Activated CD8-positive, alpha-beta memory T cell treated with anti-CD3 and anti-CD28 coated beads for 1 hour (primary cell): ENCODE results near the gene PCBD1.
"Not testable (repeated sequence)": the region's sequence is repeated elsewhere in the genome, so short reads cannot be mapped to it uniquely, and the experiment has no call there.

Experiments used
- DNase-seq, 2 donors: peaks; one replicate each; pipeline ENCODE4 v3.0.0-alpha.2; 2020; ENCODE audit warnings: low read depth in 1 of 2; ENCODE audit errors: extremely low read depth in 1 of 2

Gene PCBD1

GRCh38 chr10:70887804-70888800 lies at the start of gene PCBD1:
PCBD1 (minus strand) TSS chr10:70888565; CDS start chr10:70888533, 32 bp downstream.
- peak in 1 of 2 donors; percentile 61 for DNase-seq

- no peak for DNase-seq
Measured at GRCh38 chr10:70937661-70938060, 49.3 kb upstream of the PCBD1 start.

DNA sequence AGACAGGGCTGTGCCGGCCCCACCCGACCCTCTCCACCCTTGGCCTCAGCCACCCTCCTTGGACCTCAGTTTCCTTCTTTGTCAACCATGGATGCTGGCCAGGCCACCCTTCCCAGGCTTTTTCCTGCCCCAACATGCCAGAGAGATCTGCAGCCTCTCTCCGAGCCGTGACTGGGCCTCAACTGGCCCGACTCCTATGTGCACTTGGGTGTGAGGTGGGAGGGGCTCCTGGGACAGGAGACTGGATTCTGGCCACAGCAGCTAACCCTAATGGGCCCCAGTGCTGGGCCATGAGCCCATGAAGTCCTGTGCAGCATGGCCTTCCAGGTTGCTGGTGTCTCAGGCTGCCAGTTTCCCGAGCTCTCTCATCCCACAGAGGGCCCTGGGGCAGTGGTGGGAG lies 47.7 kb upstream of the PCBD1 start:
- DNase-seq = no peak

GRCh38 chr10:70935631-70936030 lies 47.3 kb upstream of the PCBD1 start:
- DNase-seq = no peak

GRCh38 chr10:70935125-70935625 lies 46.8 kb upstream of the PCBD1 start:
- no peak for DNase-seq

DNA sequence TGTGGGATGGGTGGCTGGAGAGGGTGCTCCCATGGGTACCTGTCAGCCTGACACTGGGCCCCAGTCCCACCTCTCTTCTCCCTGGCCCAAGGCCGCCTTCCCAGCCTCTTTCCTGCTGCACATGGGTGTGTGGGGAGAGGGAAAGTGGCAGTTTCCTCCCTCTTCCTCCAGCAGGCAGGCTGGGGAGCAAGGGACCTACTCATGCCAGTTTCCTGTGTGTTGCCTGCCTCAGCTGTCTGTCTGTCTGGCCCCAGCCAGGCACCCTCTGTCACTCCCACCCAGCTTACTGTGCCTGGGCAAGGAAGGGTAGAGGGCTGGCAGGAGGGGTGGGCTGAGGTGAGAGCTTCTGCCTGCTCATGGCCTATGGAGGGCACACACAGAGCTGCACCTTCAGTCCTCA lies 46.3 kb upstream of the PCBD1 start:
- DNase-seq = no peak

GRCh38 chr10:70932392-70933196 lies 44.2 kb upstream of the PCBD1 start:
- DNase-seq = no peak

DNA sequence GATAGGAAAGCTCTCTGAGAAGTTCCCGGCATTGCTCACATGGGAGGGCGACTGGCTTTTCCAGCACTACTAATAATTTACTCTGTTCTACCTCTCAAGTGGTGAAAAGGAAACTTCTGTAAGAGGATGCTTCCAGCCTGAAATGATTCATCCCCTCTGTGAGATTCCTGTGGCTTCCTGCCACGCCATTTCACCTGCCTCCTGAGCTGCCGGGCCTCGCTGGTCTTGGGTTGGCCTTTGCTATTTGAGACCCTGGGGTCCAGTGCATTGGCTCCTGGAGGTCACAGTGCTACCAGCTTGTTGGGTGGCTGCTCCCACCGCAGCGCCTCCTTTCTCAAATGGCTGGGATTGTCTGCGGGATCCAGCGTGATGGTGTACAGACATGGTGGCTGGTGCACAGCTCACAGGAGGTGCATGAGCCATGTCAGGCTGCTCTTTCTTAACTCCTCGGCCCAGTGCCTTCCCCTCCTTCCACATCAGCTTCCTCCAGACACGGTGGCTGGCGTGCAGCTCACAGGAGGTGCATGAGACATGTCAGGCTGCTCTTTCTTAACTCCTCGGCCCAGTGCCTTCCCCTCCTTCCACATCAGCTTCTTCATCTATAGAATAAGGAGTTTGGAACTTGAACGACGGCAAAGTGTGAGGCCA lies 42.9 kb upstream of the PCBD1 start:
- DNase-seq = no peak

DNA sequence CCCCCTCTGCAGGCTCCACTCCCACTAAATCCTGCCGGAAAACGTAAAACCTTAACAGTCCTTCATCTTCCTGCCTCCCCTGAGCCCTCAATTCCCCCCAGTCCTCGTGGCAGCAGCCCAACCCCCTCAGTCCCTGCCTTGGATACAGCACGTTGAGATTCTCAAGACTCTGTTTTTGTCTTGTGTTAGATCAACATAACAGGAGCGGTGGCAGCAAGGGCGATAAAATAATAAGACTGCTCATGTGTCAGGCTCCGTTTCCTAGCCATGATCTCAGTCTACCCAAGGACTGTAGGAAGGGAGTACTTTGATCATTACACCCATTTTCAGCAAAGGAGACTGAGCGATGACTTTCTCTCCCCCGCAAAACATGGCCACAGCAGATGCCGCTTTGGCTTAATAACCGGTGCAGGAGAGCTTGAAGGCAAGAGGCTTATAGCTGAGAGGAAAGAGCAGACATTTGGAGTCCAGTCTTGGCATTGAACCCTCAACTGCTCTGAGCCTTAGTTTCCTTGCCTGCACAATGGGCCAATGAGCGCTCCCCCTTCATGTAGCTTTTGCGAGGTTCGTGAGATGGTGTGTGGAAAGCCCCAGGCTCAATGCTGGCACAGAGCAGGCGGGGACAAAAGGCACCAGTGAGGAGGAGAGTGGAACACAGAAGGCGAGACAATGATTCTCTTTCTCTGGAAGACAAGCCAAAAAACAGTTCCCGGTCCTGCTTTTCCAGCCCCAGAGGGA lies 42.1 kb upstream of the PCBD1 start:
- no peak for DNase-seq

DNA sequence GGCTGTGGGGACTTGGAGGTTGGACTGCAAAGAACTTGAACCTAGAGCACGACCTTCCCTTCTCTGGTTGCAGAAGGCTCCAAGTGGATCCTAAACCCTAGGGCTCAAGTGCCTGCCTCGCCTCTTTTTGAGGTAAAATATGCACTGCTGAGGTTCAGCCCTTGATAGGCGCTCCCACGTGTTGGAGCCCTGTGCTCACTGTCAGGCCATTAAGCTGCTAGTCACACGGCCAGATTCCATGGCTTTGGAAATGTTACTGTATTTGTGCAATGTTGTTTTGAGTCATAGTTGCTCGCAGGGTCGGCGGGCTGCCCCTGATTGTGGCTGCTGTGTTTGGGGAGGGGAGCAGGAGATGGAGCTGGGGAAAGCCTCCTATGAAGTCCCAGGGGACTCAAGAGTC lies 39.8 kb upstream of the PCBD1 start:
- DNase-seq = no peak

- DNase-seq = no peak
Measured at GRCh38 chr10:70927189-70927943, 39.0 kb upstream of the PCBD1 start.

DNA sequence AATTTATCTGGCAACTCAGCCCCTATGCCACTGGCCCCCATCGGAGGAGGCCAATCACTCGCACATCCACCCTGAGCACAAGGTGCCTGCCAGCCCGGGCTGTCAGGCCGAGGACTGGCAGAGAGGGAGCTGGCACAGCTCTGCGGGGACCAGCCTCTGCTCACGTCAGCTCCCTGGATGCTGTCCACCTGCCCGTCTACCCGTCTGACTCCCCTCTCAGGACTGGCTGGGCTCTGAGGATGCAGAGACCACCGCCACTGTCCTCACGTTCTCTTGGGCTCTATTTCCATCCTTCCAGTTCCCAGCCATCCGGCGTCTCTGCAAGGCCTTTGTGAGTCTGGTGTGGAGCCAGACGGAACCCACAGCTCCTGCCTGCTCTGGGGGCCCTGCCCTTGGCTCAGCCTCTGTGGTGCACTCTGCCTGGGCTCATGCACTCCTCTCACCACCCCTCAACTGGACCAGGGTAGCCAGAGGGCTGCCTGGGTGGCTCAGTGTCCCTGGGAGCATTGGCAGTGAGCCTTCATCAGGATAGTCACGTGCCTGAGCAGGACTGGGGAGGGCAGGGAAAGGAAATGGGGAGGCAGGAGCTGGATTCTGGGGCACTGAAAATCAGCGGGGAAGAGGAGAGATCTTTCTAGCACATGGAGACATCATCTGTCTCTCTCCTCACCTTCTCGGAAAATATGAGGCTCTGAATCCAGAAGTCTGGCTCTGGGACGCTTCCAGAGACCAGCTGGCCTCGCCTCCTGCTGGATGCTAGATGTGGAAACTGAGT lies 38.0 kb upstream of the PCBD1 start:
- DNase-seq = no peak

GRCh38 chr10:70925377-70926225 lies 37.2 kb upstream of the PCBD1 start:
- DNase-seq = peak; percentile 6 to 28

DNA sequence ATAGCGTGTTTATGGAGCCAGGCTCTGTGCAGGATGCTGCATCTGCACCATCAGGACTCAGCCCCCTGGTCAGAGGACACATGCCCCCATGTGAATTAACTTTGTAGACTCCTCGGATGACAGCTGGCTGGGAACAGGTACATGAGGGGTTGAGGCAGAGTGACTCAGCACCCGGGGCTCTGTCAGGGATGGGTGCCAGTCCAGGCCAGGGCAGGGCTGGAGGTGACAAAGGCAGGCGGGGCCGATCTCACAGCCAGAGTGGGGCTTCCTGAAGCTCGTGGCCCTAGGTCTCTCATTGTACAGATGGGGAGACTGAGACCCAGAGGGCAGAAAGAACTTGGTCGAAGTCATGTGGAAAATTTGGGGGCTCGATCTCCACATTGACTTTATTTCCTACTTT lies 35.3 kb upstream of the PCBD1 start:
- DNase-seq = no peak

GRCh38 chr10:70921285-70921684 lies 32.9 kb upstream of the PCBD1 start:
- no peak for DNase-seq

- DNase-seq = no peak
Measured at GRCh38 chr10:70920519-70920918, 32.2 kb upstream of the PCBD1 start.

GRCh38 chr10:70919906-70920305 lies 31.5 kb upstream of the PCBD1 start:
- not testable (repeated sequence) for DNase-seq
